ENCODE measurements around the gene GIT1. TPM values are rescaled to one million over a fixed set of nuclear protein-coding genes. Genes with fewer than 3 reads are reported as not detected.

GIT1 gene
- total RNA-seq, 1 donor from 2014 or later = 39.8 TPM

- intact Hi-C loops (cut with DNase I) = no loop called here
- Histone ChIP-seq H3K36me3 (peaks cover 0 to 9% of the 10 kb centered on the region in 2 donors), H3K27ac (peak overlapping the region; percentile 91), H3K9me3 (no peaks in the 10 kb centered on the region), H3K27me3 (no peaks in the 10 kb centered on the region), H3K4me3 (peak overlapping the region; percentile 71 to 83), H3K4me1 (peaks cover 54% of the 10 kb centered on the region)
- no peak for DNase-seq (ENCODE audit: extremely low spot score in 2 of 2)
- TF ChIP-seq POLR2AphosphoS5 (IDR thresholded peaks at IDR 0.05; ENCODE audit: insufficient read depth in 1 of 2, low read depth in 1 of 2) (no peak), POLR2A (IDR thresholded peaks at IDR 0.05) (no peak), CTCF (IDR thresholded peaks at IDR 0.05) (no peak)
These were observed 20.1 kb downstream of the GIT1 start for GRCh38 chr17:29569245-29569950.

- TF ChIP-seq POLR2AphosphoS5 (IDR thresholded peaks at IDR 0.05; ENCODE audit: insufficient read depth in 1 of 2, low read depth in 1 of 2) (peak; percentile 31 to 93), CTCF (IDR thresholded peaks at IDR 0.05) (no peak), POLR2A (IDR thresholded peaks at IDR 0.05) (peak in 1 of 2 donors; percentile 80)
- H3K4me1 ChIP-seq = peaks cover 54% of the 10 kb centered on the region
- H3K27ac ChIP-seq = peak within 1 kb of the TSS; percentile 91
- no peaks in the 10 kb centered on the region for H3K27me3 ChIP-seq
- no peaks in the 10 kb centered on the region for H3K9me3 ChIP-seq
- peak within 1 kb of the TSS; percentile 71 to 83 for H3K4me3 ChIP-seq
- H3K36me3 ChIP-seq = peaks cover 0 to under 1% of the 10 kb centered on the region in 2 donors
- peak; percentile 91 to 95 for DNase-seq (ENCODE audit: extremely low spot score in 2 of 2)
- intact Hi-C loops (cut with DNase I) = no loop called here
These were observed 20.9 kb downstream of the GIT1 start, which contains the start of gene TP53I13 for GRCh38 chr17:29568331-29569244. Gene TP53I13, plus strand, starts transcription at chr17:29568701. Its CDS starts 58 bp downstream, at chr17:29568759.

GRCh38 chr17:29567554-29568330 is 21.7 kb downstream of the GIT1 start:
- no peaks in the 10 kb centered on the region for H3K36me3 ChIP-seq
- peak in 1 of 2 donors; percentile 88 for DNase-seq (ENCODE audit: extremely low spot score in 2 of 2)
- H3K9me3 ChIP-seq = no peaks in the 10 kb centered on the region
- TF ChIP-seq POLR2AphosphoS5 (IDR thresholded peaks at IDR 0.05; ENCODE audit: insufficient read depth in 1 of 2, low read depth in 1 of 2) (no peak), CTCF (IDR thresholded peaks at IDR 0.05) (peak in 1 of 3 experiments; percentile 17)
- peaks cover 48% of the 10 kb centered on the region for H3K4me1 ChIP-seq
- peak overlapping the region; percentile 71 to 83 for H3K4me3 ChIP-seq
- H3K27me3 ChIP-seq = no peaks in the 10 kb centered on the region
- peak overlapping the region; percentile 91 for H3K27ac ChIP-seq
- intact Hi-C loops (cut with DNase I) = no loop called here

- Histone ChIP-seq H3K36me3 (peaks cover 0 to 2% of the 10 kb centered on the region in 2 donors), H3K27me3 (no peaks in the 10 kb centered on the region), H3K4me3 (peak overlapping the region; percentile 71 to 83), H3K27ac (peak overlapping the region; percentile 91), H3K4me1 (peaks cover 43% of the 10 kb centered on the region), H3K9me3 (no peaks in the 10 kb centered on the region)
- intact Hi-C loops (cut with DNase I) = no loop called here
- DNase-seq (ENCODE audit: extremely low spot score in 2 of 2) = no peak
- no peak for TF ChIP-seq POLR2A (IDR thresholded peaks at IDR 0.05)
- TF ChIP-seq CTCF (IDR thresholded peaks at IDR 0.05) = no peak
- no peak for TF ChIP-seq POLR2AphosphoS5 (IDR thresholded peaks at IDR 0.05; ENCODE audit: insufficient read depth in 1 of 2, low read depth in 1 of 2)
These were observed 22.2 kb downstream of the GIT1 start for GRCh38 chr17:29567304-29567553.

Measured in vagina (tissue), 2 donors.